H9 (cell line): ENCODE measurements around the gene MVD. TPM values are rescaled to one million over a fixed set of nuclear protein-coding genes. Genes with fewer than 3 reads are reported as not detected.

Source experiments
- DNase-seq: peaks from one replicate; pipeline ENCODE4 v3.0.0-alpha.2; 2017
- H2AFZ ChIP-seq: one replicate; pipeline ENCODE4 v1.6.1; 2013; ENCODE audit warnings: mild to moderate bottlenecking, low read length, control low read depth, moderate library complexity
- H2AK5ac ChIP-seq: 2 replicates; pipeline ENCODE4 v1.6.1; 2013; ENCODE audit warnings: low read length, control low read depth, mixed read lengths; ENCODE audit not compliant: insufficient read length
- H2BK120ac ChIP-seq: one replicate; pipeline ENCODE4 v1.6.1; 2013; ENCODE audit warnings: low read depth, mild to moderate bottlenecking, low read length, control low read depth, inconsistent platforms; ENCODE audit not compliant: poor library complexity, severe bottlenecking
- H2BK12ac ChIP-seq: 2 replicates; pipeline ENCODE4 v1.6.1; 2013; ENCODE audit warnings: low read length, control low read depth, mixed read lengths, low read depth; ENCODE audit not compliant: insufficient read length
- H2BK15ac ChIP-seq: 2 replicates; pipeline ENCODE4 v1.6.1; 2013; ENCODE audit warnings: low read depth, low read length, control low read depth
- H2BK20ac ChIP-seq: one replicate; pipeline ENCODE4 v1.6.1; 2013; ENCODE audit warnings: low read depth, mild to moderate bottlenecking, low read length, control low read depth, inconsistent platforms; ENCODE audit not compliant: poor library complexity, severe bottlenecking
- H2BK5ac ChIP-seq: 2 replicates; pipeline ENCODE4 v1.6.1; 2013; ENCODE audit warnings: low read length, control low read depth, mixed read lengths; ENCODE audit not compliant: insufficient read length
- H3K14ac ChIP-seq: 2 replicates; pipeline ENCODE4 v1.6.1; 2013; ENCODE audit warnings: low read length, control low read depth; ENCODE audit not compliant: insufficient read depth
- H3K18ac ChIP-seq: 2 replicates; pipeline ENCODE4 v1.6.1; 2013; ENCODE audit warnings: low read depth, mild to moderate bottlenecking, mixed read lengths, low read length, control low read depth; ENCODE audit not compliant: insufficient read length
- H3K23ac ChIP-seq: 2 replicates; pipeline ENCODE4 v1.6.1; 2013; ENCODE audit warnings: low read length, control low read depth, mixed read lengths, low read depth; ENCODE audit not compliant: insufficient read length
- H3K23me2 ChIP-seq: 2 replicates; pipeline ENCODE4 v1.6.1; 2013; ENCODE audit warnings: low read depth, mild to moderate bottlenecking, mixed read lengths, low read length, control low read depth; ENCODE audit not compliant: insufficient read length, poor library complexity, severe bottlenecking
- H3K27ac ChIP-seq: 2 replicates; pipeline ENCODE4 v1.5.1; 2013; ENCODE audit warnings: low read length, control low read depth, mixed read lengths, low read depth; ENCODE audit not compliant: insufficient read length
- H3K27me3 ChIP-seq: 2 replicates; pipeline ENCODE4 v1.6.1; 2013; ENCODE audit warnings: low read length, control low read depth, inconsistent platforms; ENCODE audit not compliant: insufficient read depth
- H3K4ac ChIP-seq: 2 replicates; pipeline ENCODE4 v1.6.1; 2013; ENCODE audit warnings: low read depth, mild to moderate bottlenecking, control low read depth, inconsistent platforms, low read length, moderate library complexity
- H3K4me1 ChIP-seq: 2 replicates; pipeline ENCODE4 v1.6.1; 2013; ENCODE audit warnings: low read length, control low read depth, inconsistent platforms; ENCODE audit not compliant: insufficient read depth
- H3K4me2 ChIP-seq: 2 replicates; pipeline ENCODE4 v1.6.1; 2013; ENCODE audit warnings: low read length, control low read depth, mixed read lengths; ENCODE audit not compliant: insufficient read length, insufficient read depth
- H3K56ac ChIP-seq: 2 replicates; pipeline ENCODE4 v1.6.1; 2013; ENCODE audit warnings: low read depth, mild to moderate bottlenecking, mixed read lengths, low read length, control low read depth; ENCODE audit not compliant: insufficient read length
- H3K79me1 ChIP-seq: 2 replicates; pipeline ENCODE4 v1.6.1; 2013; ENCODE audit warnings: low read depth, mild to moderate bottlenecking, moderate library complexity, low read length, control low read depth, inconsistent platforms; ENCODE audit not compliant: insufficient read depth, poor library complexity, severe bottlenecking
- H3K79me2 ChIP-seq: 2 replicates; pipeline ENCODE4 v1.6.1; 2013; ENCODE audit warnings: low read length, control low read depth, inconsistent platforms; ENCODE audit not compliant: insufficient read depth
- H3K9ac ChIP-seq: 2 replicates; pipeline ENCODE4 v1.6.1; 2013; ENCODE audit warnings: low read length, control low read depth, mixed read lengths; ENCODE audit not compliant: insufficient read length; ENCODE audit errors: extremely low read depth
- H3K9me3 ChIP-seq: one replicate; pipeline ENCODE4 v1.6.1; 2013; ENCODE audit warnings: low read depth, low read length, inconsistent platforms; ENCODE audit not compliant: control insufficient read depth
- H3T11ph ChIP-seq: one replicate; pipeline ENCODE4 v1.6.1; 2013; ENCODE audit warnings: mild to moderate bottlenecking, low read length, control low read depth, inconsistent platforms
- H4K20me1 ChIP-seq: one replicate; pipeline ENCODE4 v1.6.1; 2013; ENCODE audit not compliant: control insufficient read depth, insufficient read length, insufficient read depth
- H4K5ac ChIP-seq: 2 replicates; pipeline ENCODE4 v1.6.1; 2013; ENCODE audit warnings: low read depth, mild to moderate bottlenecking, mixed read lengths, low read length, control low read depth; ENCODE audit not compliant: insufficient read length
- H4K8ac ChIP-seq: replicated peaks from 2 replicates; pipeline ENCODE4 v1.6.1; 2013; ENCODE audit warnings: low read length, control low read depth, mixed read lengths, low read depth; ENCODE audit not compliant: insufficient read length
- H4K91ac ChIP-seq: 2 replicates; pipeline ENCODE4 v1.6.1; 2013; ENCODE audit warnings: low read depth, mild to moderate bottlenecking, moderate library complexity, mixed read lengths, low read length, control low read depth; ENCODE audit not compliant: insufficient read length
- H3K27ac Mint-ChIP-seq, 3 experiments: 2 replicates in 2 of 3; 3 replicates in 1 of 3; pipeline ENCODE4 v1.8.0; 2020 to 2021; ENCODE audit warnings: mixed read lengths in 3 of 3, mild to moderate bottlenecking in 1 of 3, moderate library complexity in 1 of 3
- H3K27me3 Mint-ChIP-seq: 2 replicates; pipeline ENCODE4 v1.8.0; 2021; ENCODE audit warnings: low read depth, mild to moderate bottlenecking, moderate library complexity, mixed read lengths
- H3K36me3 Mint-ChIP-seq, 3 experiments: 2 replicates in 2 of 3; 3 replicates in 1 of 3; pipeline ENCODE4 v1.8.0; 2020 to 2021; ENCODE audit warnings: low read depth in 3 of 3, mixed read lengths in 3 of 3; ENCODE audit not compliant: insufficient read depth in 1 of 3
- H3K4me1 Mint-ChIP-seq, 2 experiments: 2 replicates each; pipeline ENCODE4 v1.8.0; 2020; ENCODE audit warnings: mixed read lengths in 2 of 2
- H3K4me3 Mint-ChIP-seq, 2 experiments: 2 replicates in 1 of 2; 3 replicates in 1 of 2; pipeline ENCODE4 v1.8.0; 2020 to 2021; ENCODE audit warnings: mild to moderate bottlenecking in 2 of 2, mixed read lengths in 2 of 2, moderate library complexity in 1 of 2
- H3K9me3 Mint-ChIP-seq, 2 experiments: 2 replicates in 1 of 2; 3 replicates in 1 of 2; pipeline ENCODE4 v1.8.0; 2020; ENCODE audit warnings: mild to moderate bottlenecking in 2 of 2, mixed read lengths in 2 of 2, moderate library complexity in 1 of 2
- CTCF ChIP-seq: fragments of 200-600 bp; sonication (generic); conservative IDR thresholded peaks from 3 replicates; pipeline ENCODE4 v1.8.0; 2021; ENCODE audit warnings: antibody characterized with exemption, mild to moderate bottlenecking
- WGBS: extraction: QIAGEN DNeasy Blood & Tissue Kit; methylation state at CpG from one replicate; pipeline ENCODE4 v1.1.7; 2013; ENCODE audit warnings: missing lambda C conversion rate, low lambda C conversion rate, mixed read lengths; ENCODE audit not compliant: insufficient read length; ENCODE audit errors: extremely low coverage; 5-methylcytosine and 5-hydroxymethylcytosine counted together
- total RNA-seq: library from RNA; stranded (reverse); gene quantifications from 2 replicates; pipeline ENCODE4 v1.2.1, GENCODE V29; 2021

The MVD gene
- total RNA-seq, 1 experiment from 2014 or later: 53.2 TPM

- no peak overlapping the region; a peak in 1 of 5 replicates for H3K4me3 Mint-ChIP-seq
- WGBS: no CpG with 5 or more reads among the region's 11 CpGs
- H3K27ac ChIP-seq: no peak overlapping the region
- H3K9me3 ChIP-seq: no peaks in the 10 kb centered on the region
- H2AFZ ChIP-seq: no peak overlapping the region
- H2BK5ac ChIP-seq: no peak overlapping the region
- H3K79me1 ChIP-seq: no peaks in the 10 kb centered on the region
- no peak overlapping the region for H3T11ph ChIP-seq
- no peaks in the 10 kb centered on the region for H3K27me3 ChIP-seq
- no peaks in the 10 kb centered on the region for H3K4me1 ChIP-seq
- H3K4ac ChIP-seq: no peak overlapping the region
- no peak overlapping the region for H3K23ac ChIP-seq
- H4K20me1 ChIP-seq: no peaks in the 10 kb centered on the region
- no peak overlapping the region for H2BK15ac ChIP-seq
- H4K8ac ChIP-seq: no peak overlapping the region
- peaks cover 6 to 21% (median 6%) of the 10 kb centered on the region in 3 experiments for H3K36me3 Mint-ChIP-seq
- H4K91ac ChIP-seq: no peak overlapping the region
- no peak overlapping the region for H3K56ac ChIP-seq
- no peak overlapping the region for H3K4me2 ChIP-seq
- no peak overlapping the region for H3K14ac ChIP-seq
- TF ChIP-seq CTCF: peak; percentile 74
- H4K5ac ChIP-seq: no peak overlapping the region
- no peaks in the 10 kb centered on the region for H3K23me2 ChIP-seq
- H2BK120ac ChIP-seq: no peak overlapping the region
- peaks cover 3% of the 10 kb centered on the region in 2 experiments; a peak in 2 of 5 replicates for H3K9me3 Mint-ChIP-seq
- no peak overlapping the region for H2AK5ac ChIP-seq
- no peak overlapping the region for H3K9ac ChIP-seq
- peak overlapping the region in 2 of 3 experiments; percentile 63 to 79; a peak in 2 of 7 replicates for H3K27ac Mint-ChIP-seq
- no peaks in the 10 kb centered on the region; the same call in 1 of the 2 replicates for H3K27me3 Mint-ChIP-seq
- peaks cover 6 to 7% of the 10 kb centered on the region in 2 experiments for H3K4me1 Mint-ChIP-seq
- peak; percentile 86 for DNase-seq
- H3K18ac ChIP-seq: no peak overlapping the region
- no peaks in the 10 kb centered on the region for H3K79me2 ChIP-seq
- H2BK20ac ChIP-seq: no peak overlapping the region
- H2BK12ac ChIP-seq: no peak overlapping the region
Observed at GRCh38 chr16:88672776-88673175, 9.9 kb upstream of the MVD start.
